Omental fat pad (tissue), 4 donors: ENCODE data around the gene CHFR. TPM values are rescaled to one million over a fixed set of nuclear protein-coding genes. Genes with fewer than 3 reads are reported as not detected.
A peak's percentile ranks its signal among the peaks of the same experiment; 100 is the strongest.
"Not testable (repeated sequence)": the region's sequence is repeated elsewhere in the genome, so short reads cannot be mapped to it uniquely, and the experiment has no call there.

ENCODE experiments used
- ATAC-seq: fragments of 150-250 bp; one replicate; pipeline ENCODE4 v1.9.1; 2016; ENCODE audit warnings: mild to moderate bottlenecking, moderate library complexity; ENCODE audit not compliant: low FRiP score
- DNase-seq: peaks from one replicate; pipeline ENCODE4 v3.0.0-alpha.2; 2019; ENCODE audit warnings: low spot score
- total RNA-seq, 4 donors: library from RNA; depleted of rRNA; stranded (reverse); fragments of >200 nt; gene quantifications; one replicate each; pipeline ENCODE4 v1.1.0, GENCODE V29; 2016
- TF ChIP-seq, protein P1 (sequence below), 3 donors: fragments of 450-650 bp; IDR thresholded peaks; one replicate each; pipeline ENCODE4 v1.5.1; 2016 to 2017; ENCODE audit warnings: antibody characterized with exemption in 3 of 3, mild to moderate bottlenecking in 3 of 3, moderate library complexity in 2 of 3

The CHFR gene
- total RNA-seq, 4 donors from 2014 or later: 17.7 to 59.9 (median 34.0) TPM

DNA sequence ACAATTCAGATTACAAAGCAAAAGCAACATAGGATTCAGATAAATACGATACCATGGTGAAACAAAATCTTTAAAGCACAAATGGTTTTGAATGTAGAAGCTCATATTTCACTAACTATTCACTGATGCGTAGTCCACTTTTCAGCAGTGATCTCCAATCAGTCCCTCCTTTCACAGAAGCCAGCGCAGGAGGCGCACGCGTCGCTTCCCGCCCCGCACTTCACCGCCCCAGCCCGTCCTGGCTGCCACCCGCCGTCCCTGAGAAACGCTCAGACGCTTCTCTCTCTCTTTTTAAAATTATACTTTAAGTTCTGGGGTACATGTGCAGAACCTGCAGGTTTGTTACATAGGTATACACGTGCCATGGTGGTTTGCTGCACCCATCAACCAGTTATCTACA, 19.8 kb upstream of the CHFR start:
- ATAC-seq (no peak), DNase-seq (no peak)
- TF ChIP-seq, protein P1, sequence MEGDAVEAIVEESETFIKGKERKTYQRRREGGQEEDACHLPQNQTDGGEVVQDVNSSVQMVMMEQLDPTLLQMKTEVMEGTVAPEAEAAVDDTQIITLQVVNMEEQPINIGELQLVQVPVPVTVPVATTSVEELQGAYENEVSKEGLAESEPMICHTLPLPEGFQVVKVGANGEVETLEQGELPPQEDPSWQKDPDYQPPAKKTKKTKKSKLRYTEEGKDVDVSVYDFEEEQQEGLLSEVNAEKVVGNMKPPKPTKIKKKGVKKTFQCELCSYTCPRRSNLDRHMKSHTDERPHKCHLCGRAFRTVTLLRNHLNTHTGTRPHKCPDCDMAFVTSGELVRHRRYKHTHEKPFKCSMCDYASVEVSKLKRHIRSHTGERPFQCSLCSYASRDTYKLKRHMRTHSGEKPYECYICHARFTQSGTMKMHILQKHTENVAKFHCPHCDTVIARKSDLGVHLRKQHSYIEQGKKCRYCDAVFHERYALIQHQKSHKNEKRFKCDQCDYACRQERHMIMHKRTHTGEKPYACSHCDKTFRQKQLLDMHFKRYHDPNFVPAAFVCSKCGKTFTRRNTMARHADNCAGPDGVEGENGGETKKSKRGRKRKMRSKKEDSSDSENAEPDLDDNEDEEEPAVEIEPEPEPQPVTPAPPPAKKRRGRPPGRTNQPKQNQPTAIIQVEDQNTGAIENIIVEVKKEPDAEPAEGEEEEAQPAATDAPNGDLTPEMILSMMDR (IDR thresholded peaks at IDR 0.05): no peak

DNA sequence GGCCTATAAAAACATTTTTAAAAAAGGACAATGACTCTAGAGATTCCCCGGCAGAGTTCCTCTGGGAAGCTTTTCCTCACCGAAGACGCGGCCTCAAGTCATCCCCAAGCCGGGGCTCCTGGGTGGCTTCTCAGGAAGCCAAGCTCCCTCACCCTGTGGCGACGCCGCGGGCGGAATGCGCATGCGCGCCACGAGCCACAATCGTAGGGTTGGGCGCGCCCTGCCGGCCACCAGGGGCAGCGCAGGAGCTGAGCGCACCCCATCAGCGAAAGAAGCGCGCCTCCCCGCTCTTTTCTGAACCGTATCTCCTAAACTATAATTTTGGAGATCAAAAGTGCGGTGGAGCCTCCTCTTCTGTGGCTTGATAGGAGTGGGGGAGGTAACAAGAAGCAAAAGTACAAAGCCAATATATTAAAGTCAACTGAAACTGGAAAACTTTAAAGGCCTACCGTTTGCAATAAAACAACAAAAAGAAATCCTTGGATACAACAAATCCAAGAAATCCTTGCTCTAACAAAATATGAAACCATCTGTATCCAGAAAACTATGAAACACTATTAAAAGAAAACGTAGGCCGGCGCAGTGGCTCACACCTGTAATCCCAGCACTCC, 17.4 kb upstream of the CHFR start:
- ATAC-seq (peak; percentile 50), DNase-seq (peak; percentile 69)
- TF ChIP-seq, protein P1 (IDR thresholded peaks at IDR 0.05): peak in 2 of 3 donors; percentile 30 to 32

DNA sequence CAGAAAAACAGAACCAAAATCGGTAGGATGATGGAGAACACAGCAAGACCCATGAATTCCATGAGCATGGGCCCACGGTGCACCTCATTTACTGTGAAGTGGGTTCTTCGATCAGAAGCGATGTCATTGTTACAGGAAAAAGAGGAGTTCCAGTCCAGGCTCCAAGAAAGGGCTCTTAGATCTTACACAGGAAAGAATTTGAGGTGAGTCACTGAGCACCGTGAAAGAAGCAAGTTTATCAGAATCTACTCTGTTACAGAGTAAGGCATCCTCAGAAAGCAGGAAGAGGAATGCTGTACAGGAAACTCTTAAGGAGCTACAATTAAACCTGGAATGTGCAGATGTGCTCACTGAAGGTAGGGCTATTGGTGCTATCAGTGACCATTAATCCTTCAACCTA, 11.6 kb upstream of the CHFR start:
- ATAC-seq (no peak), DNase-seq (no peak)
- TF ChIP-seq, protein P1 (IDR thresholded peaks at IDR 0.05): no peak

DNA sequence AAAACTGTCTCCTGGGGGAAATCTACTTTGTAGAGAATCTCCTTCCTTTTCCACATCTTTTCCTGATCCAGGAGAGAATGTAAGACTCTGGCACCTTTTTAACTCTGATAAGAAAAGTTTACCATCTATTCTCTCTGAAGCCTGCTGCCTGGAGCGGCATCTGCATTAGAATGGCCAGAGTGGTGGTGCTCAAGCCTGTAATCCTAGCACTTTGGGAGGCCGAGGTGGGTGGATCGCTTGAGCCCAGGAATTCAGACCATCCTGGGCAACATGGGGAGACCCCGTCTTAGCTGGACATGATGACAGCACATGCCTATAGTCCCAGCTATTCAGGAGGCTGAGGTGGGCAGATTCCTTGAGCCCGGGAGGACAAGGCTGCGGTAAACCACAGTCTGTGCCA, 1.4 kb upstream of the CHFR start:
- ATAC-seq: no peak
- DNase-seq: no peak
- TF ChIP-seq, protein P1 (IDR thresholded peaks at IDR 0.05): no peak

DNA sequence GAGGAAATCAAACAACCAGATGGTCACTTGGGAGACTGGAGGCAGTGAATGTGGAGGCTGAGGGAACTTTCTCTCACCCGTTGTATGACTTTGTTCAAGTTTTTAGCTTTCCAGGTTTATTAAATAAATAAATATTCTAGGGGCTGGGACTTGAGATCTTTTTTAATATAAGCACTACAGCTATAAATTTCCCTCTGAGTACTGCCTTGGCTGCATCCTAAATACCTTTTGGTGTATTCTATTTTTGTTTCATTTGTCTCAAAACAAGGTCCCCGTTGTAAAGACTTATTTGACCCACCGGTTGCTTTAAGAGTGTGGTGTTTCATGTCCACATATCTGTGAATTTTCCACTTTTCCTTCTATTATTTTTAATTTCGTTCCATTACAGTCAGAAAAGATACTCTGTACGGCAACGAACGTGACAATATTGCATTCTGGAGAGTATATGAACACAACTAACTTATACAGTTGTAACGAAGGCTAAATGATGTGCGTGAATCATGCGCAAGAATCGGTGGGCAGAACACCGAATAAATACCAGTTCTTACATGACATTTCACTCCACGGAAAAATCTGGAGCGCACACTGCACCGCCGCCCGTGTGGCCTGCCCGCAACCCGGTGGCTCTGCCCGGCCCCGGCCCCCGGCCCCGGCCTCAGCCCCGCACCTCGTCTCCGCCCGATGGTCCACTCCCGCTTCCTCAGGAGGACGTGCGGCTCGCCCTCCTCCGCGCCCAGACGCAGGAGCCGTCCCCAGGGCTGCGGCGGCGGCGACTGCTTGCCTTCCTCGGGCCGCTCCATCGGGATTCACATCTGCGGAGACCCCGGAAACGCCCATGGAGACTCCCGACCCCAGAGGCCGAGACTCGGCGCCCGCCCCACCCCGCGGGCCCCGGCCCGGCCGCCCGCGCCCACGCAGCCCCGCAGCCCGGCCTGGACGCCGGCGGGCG, 602 bp downstream of the CHFR start:
- peak; percentile 45 for ATAC-seq

DNA sequence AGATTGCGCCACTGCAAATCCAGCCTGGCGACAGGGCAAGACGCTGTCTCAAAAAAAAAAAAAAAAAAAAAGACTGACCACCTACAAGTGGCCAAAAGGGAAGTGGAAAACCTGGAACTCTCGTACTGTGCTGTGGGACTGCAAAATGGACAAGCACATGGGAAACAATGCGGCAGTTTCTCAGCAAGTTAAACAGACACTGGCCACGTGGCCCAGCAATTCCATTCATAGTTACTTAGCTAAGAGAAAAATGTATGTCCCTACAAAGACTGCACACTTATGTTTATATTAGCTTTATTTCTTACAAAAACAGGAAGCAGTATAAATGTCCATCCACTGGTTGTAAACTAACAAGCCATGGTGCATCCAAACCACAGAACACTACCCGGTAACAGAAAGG, 5.6 kb downstream of the CHFR start:
- TF ChIP-seq, protein P1 (IDR thresholded peaks at IDR 0.05): no peak
- DNase-seq: no peak
- no peak for ATAC-seq

More for the DNA sequence above, 602 bp downstream of the CHFR start:
- no peak for DNase-seq
- TF ChIP-seq, protein P1 (IDR thresholded peaks at IDR 0.05): no peak

DNA sequence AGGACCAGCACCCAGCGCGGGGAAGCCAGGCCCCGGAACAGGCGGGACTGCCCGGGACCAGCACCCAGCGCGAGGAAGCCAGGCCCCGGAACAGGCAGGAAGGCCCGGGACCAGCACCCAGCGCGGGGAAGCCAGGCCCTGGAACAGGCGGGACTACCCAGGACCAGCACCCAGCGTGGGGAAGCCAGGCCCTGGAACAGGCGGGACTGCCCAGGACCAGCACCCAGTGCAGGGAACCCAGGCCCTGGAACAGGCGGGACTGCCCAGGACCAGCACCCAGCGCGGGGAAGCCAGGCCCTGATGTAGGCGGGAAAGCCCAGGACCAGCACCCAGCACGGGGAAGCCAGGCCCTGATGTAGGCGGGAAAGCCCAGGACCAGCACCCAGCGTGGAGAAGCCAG, 12.8 kb downstream of the CHFR start:
- DNase-seq, ATAC-seq: not testable (repeated sequence)
